Ovary (tissue), 3 donors: ENCODE results near the gene FGF6.

Experiments
- CTCF ChIP-seq, 3 donors: fragments of 450-650 bp in 2 of 3; fragments of 200-600 bp in 1 of 3; IDR thresholded peaks; one replicate each; pipeline versions ENCODE4 v1.5.1 to v1.8.0; 2016 to 2022; ENCODE audit warnings: antibody characterized with exemption in 3 of 3, mild to moderate bottlenecking in 1 of 3
- EP300 ChIP-seq: sonication (generic); formaldehyde crosslinking; IDR thresholded peaks from one replicate; pipeline ENCODE4 v1.6.1; 2017; ENCODE audit warnings: antibody characterized with exemption
- POLR2A ChIP-seq: fragments of 450-650 bp; IDR thresholded peaks from one replicate; pipeline ENCODE4 v1.6.1; 2017; ENCODE audit warnings: antibody characterized with exemption, mild to moderate bottlenecking, moderate library complexity
- donor health status: DM: no; HTN: no; CAD: no.

DNA sequence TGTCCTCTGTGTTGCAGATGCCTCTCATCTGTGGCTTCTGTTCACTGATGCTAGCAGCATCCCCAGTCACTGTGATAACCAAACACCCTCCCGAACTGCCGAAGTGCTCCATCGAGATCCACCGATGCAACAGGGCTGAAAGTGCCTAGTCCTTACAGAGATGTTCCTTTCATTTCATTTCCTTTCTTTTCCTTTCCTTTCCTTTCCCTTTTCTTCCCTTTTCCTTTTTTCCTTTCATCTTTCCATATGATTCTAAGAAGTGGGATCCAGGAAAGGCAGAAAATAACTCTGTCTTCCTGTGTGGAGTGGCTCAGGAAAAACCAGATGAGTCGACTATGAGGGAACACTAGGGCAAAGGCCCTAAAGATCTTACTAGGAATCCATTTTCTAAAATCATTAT, 26.7 kb downstream of the FGF6 start:
- TF ChIP-seq POLR2A (no peak), CTCF (IDR thresholded peaks at IDR 0.05) (no peak), EP300 (no peak)
